Mucosa of stomach (tissue), 1 donor: ENCODE measurements around the gene POU6F2.

Experiments used
- H3K27me3 ChIP-seq: one replicate; pipeline ENCODE4 v1.7.0; 2013; ENCODE audit warnings: mild to moderate bottlenecking, low read length; ENCODE audit not compliant: control insufficient read depth, insufficient read depth
- H3K36me3 ChIP-seq: one replicate; pipeline ENCODE4 v1.7.0; 2013; ENCODE audit warnings: low read length; ENCODE audit not compliant: control insufficient read depth, insufficient read depth
- H3K4me1 ChIP-seq: one replicate; pipeline ENCODE4 v1.7.0; 2013; ENCODE audit warnings: mild to moderate bottlenecking, low read length; ENCODE audit not compliant: control insufficient read depth, insufficient read depth
- H3K4me3 ChIP-seq: one replicate; pipeline ENCODE4 v1.7.0; 2013; ENCODE audit warnings: low read length
- H3K9ac ChIP-seq: one replicate; pipeline ENCODE4 v1.7.0; 2013; ENCODE audit warnings: mild to moderate bottlenecking, low read length, moderate library complexity
- H3K9me3 ChIP-seq: one replicate; pipeline ENCODE4 v1.7.0; 2013; ENCODE audit warnings: mild to moderate bottlenecking, low read length, moderate library complexity; ENCODE audit not compliant: control insufficient read depth
- donor health status: Pancreatic carcinoma.

POU6F2 gene

DNA sequence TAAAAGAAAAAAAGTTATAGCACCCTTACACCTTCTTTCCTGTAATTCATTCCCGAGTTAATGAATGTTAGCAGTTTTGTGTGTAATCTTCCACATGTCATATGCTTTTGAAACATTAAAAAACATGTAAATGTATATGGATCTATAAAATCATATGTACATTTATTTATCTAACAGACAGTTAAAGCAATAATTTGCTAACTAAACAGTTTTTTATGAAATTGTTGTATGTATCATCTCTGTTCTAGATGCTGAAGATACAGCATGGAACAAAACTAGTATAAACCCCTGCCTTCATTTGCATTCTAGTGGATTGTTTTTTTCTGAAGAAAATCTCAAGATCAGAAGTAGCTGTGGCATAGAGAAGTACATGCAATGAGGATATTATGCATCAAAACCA lies 165.0 kb downstream of the POU6F2 start:
- H3K36me3 ChIP-seq = no peaks in the 10 kb centered on the region
- H3K27me3 ChIP-seq = no peaks in the 10 kb centered on the region
- H3K4me1 ChIP-seq = no peaks in the 10 kb centered on the region
- no peak overlapping the region for H3K9ac ChIP-seq
- H3K4me3 ChIP-seq = no peak overlapping the region
- no peaks in the 10 kb centered on the region for H3K9me3 ChIP-seq

DNA sequence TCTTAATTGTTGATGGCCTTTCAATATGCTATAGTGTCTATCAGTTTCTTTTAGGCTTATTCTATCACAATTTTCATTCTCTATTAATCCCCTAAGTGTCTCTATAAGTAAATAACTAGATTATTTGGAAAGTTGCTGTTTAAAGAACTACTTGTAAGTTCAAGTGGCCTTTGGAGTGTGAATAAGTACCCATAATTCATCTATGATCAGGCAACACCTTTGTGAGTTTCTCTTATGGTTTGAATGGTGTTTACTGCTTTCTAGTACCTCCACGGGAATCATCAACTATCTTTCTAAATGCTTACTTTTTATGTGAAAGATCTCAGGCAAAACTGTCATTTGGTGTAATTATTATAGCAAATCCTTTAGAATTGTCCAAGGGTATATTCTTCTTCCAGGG lies 166.7 kb downstream of the POU6F2 start:
- no peaks in the 10 kb centered on the region for H3K4me1 ChIP-seq
- no peaks in the 10 kb centered on the region for H3K27me3 ChIP-seq
- no peaks in the 10 kb centered on the region for H3K9me3 ChIP-seq
- no peak overlapping the region for H3K4me3 ChIP-seq
- no peaks in the 10 kb centered on the region for H3K36me3 ChIP-seq
- H3K9ac ChIP-seq = no peak overlapping the region

DNA sequence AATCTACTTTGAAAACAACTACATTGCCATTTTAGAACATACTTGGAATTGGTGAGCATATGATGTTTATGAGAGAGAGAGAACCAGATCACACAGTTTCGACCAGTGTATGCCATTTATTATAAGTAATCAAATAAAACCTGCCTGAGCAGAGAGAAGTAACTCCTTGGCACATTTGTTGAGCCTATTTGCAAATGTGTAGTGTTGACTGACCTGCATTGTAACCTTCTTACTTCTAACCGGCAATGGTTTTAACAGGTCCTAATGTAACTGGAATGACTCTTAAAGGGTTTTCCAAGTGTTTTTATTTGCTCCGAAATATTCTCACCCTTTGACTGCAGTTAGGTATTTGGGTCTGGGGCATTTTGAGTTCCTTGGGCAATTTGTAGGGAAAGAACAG lies 167.6 kb downstream of the POU6F2 start:
- Histone ChIP-seq H3K9ac (no peak overlapping the region), H3K9me3 (no peaks in the 10 kb centered on the region), H3K4me1 (no peaks in the 10 kb centered on the region)

DNA sequence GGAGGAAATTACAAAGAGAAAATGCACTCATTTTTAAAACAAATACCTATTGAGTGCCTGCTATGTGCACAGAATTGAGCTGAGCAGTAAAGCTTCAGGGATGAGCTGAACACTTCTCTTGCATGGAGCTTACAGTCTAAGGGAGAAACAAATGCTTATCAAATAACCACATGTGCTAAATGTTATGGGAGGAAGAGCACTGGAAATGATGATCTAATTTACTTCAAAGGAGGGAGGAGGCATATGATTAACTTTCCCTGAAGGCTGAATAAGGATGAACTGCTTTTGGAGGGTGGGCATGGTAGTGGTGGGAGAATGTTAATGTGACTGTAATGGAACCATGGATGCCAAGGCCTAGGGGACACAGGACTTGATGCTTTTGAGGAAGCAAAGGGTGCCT lies 168.2 kb downstream of the POU6F2 start:
- Histone ChIP-seq H3K4me1 (no peaks in the 10 kb centered on the region), H3K36me3 (no peaks in the 10 kb centered on the region), H3K4me3 (no peak overlapping the region), H3K9ac (no peak overlapping the region), H3K9me3 (no peaks in the 10 kb centered on the region), H3K27me3 (no peaks in the 10 kb centered on the region)

More for the DNA sequence above, 167.6 kb downstream of the POU6F2 start:
- H3K4me3 ChIP-seq = no peak overlapping the region
- no peaks in the 10 kb centered on the region for H3K36me3 ChIP-seq
- no peaks in the 10 kb centered on the region for H3K27me3 ChIP-seq

DNA sequence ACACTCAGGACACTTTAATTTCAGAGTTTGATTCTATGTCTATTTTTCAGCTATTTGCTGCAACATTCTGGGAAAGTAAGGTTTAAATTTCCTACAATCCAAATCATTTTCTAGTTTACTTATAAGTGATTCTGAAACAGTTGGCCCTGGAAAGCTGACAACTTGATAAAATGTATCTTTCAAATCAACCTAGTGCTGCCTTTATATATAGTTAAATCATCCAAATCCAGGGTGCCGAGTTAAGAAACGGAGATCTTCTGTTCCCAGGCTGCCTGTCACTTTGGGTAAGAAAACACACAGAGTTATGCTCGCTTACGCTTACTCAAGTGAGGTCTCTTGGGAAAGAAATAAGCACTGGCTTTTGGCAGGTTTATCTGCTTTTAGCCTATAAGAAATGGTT lies 175.0 kb downstream of the POU6F2 start:
- Histone ChIP-seq H3K9me3 (no peaks in the 10 kb centered on the region), H3K27me3 (no peaks in the 10 kb centered on the region), H3K9ac (no peak overlapping the region), H3K4me1 (no peaks in the 10 kb centered on the region), H3K36me3 (no peaks in the 10 kb centered on the region), H3K4me3 (no peak overlapping the region)

DNA sequence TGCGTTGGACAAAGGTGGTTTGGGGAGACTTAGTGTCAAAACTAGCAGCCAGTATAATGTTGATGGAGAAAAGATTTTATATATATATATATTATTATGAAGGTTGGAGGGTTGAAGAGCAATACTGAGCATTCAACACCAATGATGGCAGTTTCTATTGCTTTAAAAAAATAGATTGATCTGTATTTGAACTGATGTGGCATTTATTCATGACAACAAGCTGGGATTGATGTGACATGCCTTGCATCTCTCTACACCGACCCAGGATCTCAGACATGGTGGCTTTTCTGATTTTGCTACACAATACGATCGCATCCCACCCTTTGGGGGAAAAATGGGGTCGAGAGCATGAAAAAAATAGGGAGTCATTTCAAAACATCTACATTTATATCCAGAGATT lies 175.4 kb downstream of the POU6F2 start:
- Histone ChIP-seq H3K4me3 (no peak overlapping the region), H3K27me3 (no peaks in the 10 kb centered on the region), H3K4me1 (no peaks in the 10 kb centered on the region), H3K9me3 (no peaks in the 10 kb centered on the region), H3K36me3 (no peaks in the 10 kb centered on the region), H3K9ac (no peak overlapping the region)

DNA sequence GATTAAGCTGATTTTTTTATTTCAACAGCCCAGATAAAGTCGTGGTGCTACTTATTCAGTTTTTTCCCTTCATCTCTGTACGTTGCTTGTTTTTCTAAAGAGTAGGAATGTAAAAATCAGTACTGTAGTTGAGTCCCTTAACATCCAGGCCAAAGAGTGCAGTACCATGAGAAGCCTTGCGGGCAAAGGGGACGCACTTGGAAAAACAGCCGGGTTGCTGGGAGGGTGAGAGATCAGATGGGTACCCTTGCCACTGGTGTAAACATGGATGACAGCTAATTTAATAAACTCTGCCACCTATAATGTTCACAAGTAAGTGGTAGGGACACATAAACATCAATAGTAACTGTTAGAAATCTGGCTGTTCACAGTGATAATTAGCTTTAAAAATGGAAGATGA lies 175.9 kb downstream of the POU6F2 start:
- H3K27me3 ChIP-seq = no peaks in the 10 kb centered on the region
- no peaks in the 10 kb centered on the region for H3K4me1 ChIP-seq
- H3K9ac ChIP-seq = no peak overlapping the region
- H3K36me3 ChIP-seq = no peaks in the 10 kb centered on the region
- H3K4me3 ChIP-seq = no peak overlapping the region
- H3K9me3 ChIP-seq = no peaks in the 10 kb centered on the region

DNA sequence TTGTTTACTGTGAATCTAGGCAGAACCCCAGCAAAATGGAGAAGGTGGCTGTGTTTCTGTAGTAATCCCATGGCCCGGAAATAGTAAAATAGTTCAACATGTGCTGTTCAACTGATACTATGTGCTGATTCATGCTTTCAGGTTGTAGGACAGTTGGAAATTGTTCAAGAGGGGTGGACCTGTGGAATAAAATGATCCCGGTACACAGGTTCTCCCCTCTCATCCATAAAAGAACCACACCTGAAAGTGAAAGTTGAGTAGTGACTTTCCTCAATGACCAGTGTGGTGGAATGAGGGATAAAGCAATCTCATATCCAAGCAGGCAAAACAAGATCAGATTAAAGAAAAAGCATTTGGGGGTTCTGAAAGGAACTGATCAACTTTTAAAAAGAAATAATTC lies 177.1 kb downstream of the POU6F2 start:
- Histone ChIP-seq H3K36me3 (no peaks in the 10 kb centered on the region), H3K9ac (no peak overlapping the region), H3K4me1 (no peaks in the 10 kb centered on the region), H3K9me3 (no peaks in the 10 kb centered on the region), H3K27me3 (no peaks in the 10 kb centered on the region), H3K4me3 (no peak overlapping the region)

DNA sequence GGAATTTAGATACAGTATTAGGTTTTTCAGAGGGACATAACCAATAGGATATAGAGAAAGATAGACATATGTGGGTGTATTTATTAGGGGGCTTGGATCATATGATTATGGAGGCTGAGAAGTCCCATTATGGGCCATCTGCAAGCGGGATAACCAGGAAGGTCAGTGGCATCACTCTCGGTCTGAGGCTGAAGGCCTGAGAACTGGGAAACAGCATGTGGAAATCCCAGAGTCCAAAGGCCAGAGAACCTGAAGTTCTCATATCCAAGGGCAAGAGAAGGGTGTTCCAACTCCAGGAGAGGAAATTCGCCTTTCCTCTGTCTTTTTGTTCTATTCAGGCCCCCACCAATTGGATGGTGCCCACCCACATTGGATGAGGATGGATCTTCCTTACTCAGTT lies 180.7 kb downstream of the POU6F2 start:
- Histone ChIP-seq H3K27me3 (no peaks in the 10 kb centered on the region), H3K9ac (no peak overlapping the region), H3K4me3 (no peak overlapping the region), H3K9me3 (no peaks in the 10 kb centered on the region), H3K4me1 (no peaks in the 10 kb centered on the region), H3K36me3 (no peaks in the 10 kb centered on the region)

DNA sequence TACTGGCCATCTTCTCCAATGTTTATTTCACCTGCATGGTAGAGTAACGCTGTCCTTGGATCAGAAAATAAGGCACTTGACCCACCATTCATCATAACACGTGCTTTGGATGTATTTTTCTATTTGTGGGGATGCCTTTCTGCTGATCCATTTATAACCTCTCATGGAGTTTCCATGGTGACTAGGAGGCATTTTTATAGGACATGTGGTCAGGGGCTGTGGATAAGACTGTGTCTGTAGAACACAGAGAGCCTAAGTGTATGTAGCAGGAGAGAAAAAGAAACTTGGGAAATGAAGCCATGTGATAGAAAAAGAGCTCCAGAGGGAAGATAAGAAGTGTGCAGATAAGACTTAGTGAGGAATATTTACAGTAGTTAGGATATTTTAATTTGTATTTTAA lies 184.2 kb downstream of the POU6F2 start:
- H3K9ac ChIP-seq = no peak overlapping the region
- H3K4me1 ChIP-seq = no peaks in the 10 kb centered on the region

DNA sequence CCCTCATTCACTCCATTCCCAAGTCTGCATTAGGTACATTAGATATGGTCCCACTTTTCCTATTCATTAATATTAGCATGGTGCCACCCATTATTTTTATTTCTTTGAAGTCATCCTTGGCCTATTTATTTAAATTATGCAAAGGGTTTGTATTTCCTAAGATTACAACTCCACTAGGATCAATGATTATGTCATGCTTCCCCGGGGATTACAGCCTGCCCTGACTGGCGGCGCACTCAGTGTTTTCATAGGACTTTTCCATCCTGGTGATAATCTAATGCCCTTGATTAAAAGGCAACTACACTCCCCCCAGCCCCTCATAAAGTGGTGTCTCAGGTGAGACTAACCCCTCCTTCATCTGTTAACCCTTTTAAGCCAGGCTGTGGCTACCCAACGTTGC lies 187.2 kb downstream of the POU6F2 start:
- no peaks in the 10 kb centered on the region for H3K9me3 ChIP-seq
- no peaks in the 10 kb centered on the region for H3K4me1 ChIP-seq
- no peaks in the 10 kb centered on the region for H3K27me3 ChIP-seq
- no peak overlapping the region for H3K9ac ChIP-seq
- H3K4me3 ChIP-seq = no peak overlapping the region
- no peaks in the 10 kb centered on the region for H3K36me3 ChIP-seq

More for the DNA sequence above, 184.2 kb downstream of the POU6F2 start:
- Histone ChIP-seq H3K9me3 (no peaks in the 10 kb centered on the region), H3K27me3 (no peaks in the 10 kb centered on the region), H3K4me3 (no peak overlapping the region), H3K36me3 (no peaks in the 10 kb centered on the region)

DNA sequence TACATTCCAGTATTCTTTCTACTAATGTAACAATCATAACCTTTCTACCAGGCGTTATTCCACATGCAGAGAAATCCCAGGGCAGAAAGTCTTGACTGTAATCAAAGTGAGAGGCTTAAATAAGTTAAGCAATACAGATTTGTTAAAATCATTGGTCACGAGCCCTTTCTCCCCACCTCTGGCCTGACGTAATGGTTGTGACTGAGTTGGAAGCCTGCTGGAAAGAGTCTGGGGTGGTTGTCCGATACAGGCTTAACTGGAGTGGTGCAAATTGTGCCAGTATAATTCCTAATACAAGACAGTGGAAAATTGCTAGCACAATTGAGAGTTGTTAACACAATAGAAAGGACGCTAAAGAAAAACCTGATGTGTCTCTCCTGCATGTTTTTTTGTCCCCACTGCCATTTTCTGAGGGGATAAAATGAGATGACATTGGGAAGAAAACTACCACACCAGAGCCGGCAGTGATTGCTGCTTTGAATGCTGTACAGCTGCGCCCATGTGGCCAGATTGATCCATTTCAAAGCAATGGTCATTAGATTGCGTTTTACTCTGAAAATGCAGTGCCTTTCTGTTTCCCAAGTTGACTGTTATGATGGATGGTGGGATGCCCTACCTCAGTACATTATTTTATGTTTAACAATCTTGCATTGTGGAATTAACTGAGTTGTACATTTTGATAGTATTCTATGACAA lies 190.8 kb downstream of the POU6F2 start:
- H3K36me3 ChIP-seq = no peaks in the 10 kb centered on the region
- H3K9ac ChIP-seq = no peak overlapping the region
- no peak overlapping the region for H3K4me3 ChIP-seq

DNA sequence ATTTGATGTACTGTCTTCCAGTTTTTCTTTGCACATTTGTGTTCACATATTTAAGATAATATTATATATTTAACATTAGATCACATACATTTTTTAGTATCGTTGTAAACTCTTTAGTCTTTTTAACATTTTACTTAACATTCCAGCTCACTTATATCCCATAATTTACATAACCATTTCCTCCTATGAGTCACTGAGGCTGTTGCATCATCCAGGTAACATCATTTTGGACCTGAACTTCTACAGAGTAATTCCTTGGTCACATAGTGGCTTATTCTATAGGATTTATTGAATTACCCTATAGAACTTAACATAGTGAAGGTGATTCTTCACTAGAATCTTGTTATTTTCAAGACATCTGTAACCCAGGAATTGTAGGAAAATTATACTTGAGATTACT lies 194.4 kb downstream of the POU6F2 start:
- Histone ChIP-seq H3K4me1 (no peaks in the 10 kb centered on the region), H3K27me3 (no peaks in the 10 kb centered on the region), H3K9me3 (no peaks in the 10 kb centered on the region), H3K9ac (no peak overlapping the region), H3K36me3 (no peaks in the 10 kb centered on the region), H3K4me3 (no peak overlapping the region)

More for the DNA sequence above, 190.8 kb downstream of the POU6F2 start:
- Histone ChIP-seq H3K27me3 (no peaks in the 10 kb centered on the region), H3K9me3 (no peaks in the 10 kb centered on the region), H3K4me1 (no peaks in the 10 kb centered on the region)
